ENCODE data around the gene ATF6.

DNA sequence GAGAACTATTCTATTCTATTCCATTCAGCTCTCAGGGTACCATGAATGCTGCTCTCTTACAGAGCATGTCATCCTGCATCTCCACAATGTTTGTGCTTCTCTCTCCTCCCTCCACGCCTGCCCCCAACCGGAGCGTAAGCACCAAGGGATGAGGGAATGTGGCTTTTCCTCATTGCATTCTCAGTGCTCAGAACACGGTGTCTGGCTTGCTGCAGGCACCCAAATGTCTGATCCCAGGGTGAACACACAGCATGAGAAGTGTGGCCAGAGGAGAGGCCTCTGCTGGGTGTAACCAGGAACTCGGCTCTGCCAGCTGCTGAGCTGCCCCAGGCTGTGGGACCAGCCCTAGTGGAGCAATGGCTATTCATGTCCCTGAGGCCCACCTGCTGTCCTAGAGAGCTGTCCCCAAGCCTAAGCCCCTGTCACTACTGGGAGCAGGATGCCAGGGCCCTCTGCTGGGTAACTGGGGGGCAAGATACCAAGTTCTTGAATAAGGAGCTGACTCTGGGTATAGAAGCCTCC lies 219.2 kb downstream of the ATF6 start:
- TF ChIP-seq, protein P1, sequence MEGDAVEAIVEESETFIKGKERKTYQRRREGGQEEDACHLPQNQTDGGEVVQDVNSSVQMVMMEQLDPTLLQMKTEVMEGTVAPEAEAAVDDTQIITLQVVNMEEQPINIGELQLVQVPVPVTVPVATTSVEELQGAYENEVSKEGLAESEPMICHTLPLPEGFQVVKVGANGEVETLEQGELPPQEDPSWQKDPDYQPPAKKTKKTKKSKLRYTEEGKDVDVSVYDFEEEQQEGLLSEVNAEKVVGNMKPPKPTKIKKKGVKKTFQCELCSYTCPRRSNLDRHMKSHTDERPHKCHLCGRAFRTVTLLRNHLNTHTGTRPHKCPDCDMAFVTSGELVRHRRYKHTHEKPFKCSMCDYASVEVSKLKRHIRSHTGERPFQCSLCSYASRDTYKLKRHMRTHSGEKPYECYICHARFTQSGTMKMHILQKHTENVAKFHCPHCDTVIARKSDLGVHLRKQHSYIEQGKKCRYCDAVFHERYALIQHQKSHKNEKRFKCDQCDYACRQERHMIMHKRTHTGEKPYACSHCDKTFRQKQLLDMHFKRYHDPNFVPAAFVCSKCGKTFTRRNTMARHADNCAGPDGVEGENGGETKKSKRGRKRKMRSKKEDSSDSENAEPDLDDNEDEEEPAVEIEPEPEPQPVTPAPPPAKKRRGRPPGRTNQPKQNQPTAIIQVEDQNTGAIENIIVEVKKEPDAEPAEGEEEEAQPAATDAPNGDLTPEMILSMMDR (conservative IDR thresholded peaks at IDR 0.05) = no peak
- TF ChIP-seq ZFX (IDR thresholded peaks at IDR 0.05) = no peak

Measured in C4-2B (cell line).